ENCODE data around the gene ESPNL.

Gene ESPNL

GRCh38 chr2:238130696-238131628 is 30.8 kb downstream of the ESPNL start:
- no peak for ATAC-seq

- no peak for ATAC-seq
Measured at GRCh38 chr2:238131761-238132462, 31.8 kb downstream of the ESPNL start.

DNA sequence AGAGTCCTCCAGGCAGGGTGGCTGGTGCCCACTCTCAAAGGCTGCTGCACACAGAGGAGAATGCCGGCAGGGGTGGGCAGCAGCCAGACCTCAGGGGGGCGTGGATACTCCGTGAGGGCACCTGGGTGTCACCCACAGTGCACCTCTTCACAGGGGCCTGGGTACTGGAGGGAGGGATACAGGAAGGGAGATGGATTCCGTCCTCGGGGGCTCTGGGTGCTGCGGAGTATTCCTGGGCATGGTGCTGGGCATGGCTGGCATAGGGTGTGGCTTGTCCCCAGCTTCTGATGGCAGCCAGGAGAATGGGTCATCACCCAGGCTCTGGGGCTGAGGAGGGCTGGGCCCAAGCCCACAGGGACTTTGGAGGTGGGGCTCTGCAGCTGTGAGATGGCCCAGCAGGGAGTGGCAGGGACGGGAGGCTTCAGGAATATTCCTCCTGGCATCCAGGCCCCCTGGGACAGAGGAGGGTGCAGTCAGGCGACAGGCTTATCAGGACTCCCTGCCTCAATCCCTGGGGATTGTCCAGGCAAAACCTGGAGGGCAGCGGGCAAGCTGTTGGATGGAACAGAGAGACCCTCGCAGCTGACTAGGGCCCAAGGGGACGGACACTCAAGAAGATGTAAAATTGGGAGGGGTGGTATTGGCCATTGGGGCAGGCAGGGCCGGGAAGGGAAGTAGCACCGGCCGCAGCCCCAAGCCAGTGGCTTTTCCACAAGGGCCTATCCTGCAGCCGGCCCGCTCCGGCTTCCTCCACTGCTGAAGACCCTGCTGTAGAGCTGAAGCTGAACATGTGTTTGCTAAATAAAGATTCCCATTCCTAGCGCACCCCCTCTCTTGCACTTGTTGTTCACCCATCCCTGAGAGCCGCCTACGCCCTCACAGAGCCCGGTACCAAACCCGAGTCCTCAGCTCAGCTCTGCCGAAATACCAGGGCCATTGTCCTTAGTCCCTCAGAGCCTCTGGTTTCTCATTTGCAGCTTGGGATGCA is 32.6 kb downstream of the ESPNL start:
- ATAC-seq, result no peak

GRCh38 chr2:238133499-238134392 is 33.6 kb downstream of the ESPNL start:
- no peak for ATAC-seq

GRCh38 chr2:238134393-238134785 is 34.2 kb downstream of the ESPNL start:
- no peak for ATAC-seq

- no peak for ATAC-seq
Measured at GRCh38 chr2:238135601-238136150, 35.5 kb downstream of the ESPNL start.

- ATAC-seq, result no peak
Measured at GRCh38 chr2:238136820-238137537, 36.8 kb downstream of the ESPNL start.

GRCh38 chr2:238137885-238138284 is 37.7 kb downstream of the ESPNL start:
- no peak for ATAC-seq

DNA sequence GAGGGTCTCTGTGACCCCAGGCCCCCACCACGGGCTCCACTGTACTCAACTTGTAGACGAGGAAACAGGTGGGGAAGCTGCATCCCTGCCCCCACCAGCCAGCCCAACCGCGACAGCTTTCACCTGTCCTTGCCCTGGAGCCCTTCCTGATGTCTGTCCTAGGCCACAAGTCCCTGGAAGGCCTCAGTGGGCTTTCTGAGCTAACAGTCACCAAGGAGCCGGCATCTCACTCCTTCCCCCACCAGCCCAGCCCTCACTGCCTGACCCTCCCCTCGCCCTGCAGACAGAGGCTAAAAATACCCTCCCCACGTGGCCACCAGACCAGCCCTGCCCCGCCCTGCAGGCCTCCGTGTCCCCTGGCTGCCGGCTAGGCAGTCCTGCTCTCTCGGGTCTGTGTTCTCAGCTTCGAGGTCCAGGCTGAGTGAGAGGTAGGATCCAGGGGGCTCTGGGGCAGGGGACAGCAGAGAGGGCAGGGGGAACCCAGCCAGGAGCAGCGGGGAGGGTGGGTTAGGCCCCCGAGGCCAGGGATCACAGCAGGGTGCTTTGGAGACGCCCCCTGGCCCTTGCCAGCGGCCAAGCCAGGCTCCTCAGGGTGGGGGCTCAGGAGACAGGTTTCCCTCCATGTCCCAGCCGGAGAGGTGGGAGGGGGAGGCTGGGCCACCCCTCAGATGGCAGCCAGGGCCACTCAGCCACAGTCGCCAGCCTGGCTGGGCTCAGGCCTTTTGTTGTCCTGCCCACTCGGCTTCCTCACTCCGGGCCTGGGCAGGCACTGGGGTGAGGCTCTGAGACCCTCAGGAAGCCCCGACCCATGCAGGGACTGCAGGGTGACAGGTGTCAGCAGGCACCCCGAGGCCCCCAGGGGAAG is 38.4 kb downstream of the ESPNL start, which contains the start of gene KLHL30:
Gene KLHL30, plus strand, starts transcription at position 338 of the 865 bp plus-strand sequence. CDS start 2,087 bp downstream, outside the sequence.
- no peak for ATAC-seq

GRCh38 chr2:238139196-238140039 is 39.3 kb downstream of the ESPNL start:
- ATAC-seq, result no peak

- ATAC-seq, result no peak
Measured at GRCh38 chr2:238140040-238140439, 39.9 kb downstream of the ESPNL start.

DNA sequence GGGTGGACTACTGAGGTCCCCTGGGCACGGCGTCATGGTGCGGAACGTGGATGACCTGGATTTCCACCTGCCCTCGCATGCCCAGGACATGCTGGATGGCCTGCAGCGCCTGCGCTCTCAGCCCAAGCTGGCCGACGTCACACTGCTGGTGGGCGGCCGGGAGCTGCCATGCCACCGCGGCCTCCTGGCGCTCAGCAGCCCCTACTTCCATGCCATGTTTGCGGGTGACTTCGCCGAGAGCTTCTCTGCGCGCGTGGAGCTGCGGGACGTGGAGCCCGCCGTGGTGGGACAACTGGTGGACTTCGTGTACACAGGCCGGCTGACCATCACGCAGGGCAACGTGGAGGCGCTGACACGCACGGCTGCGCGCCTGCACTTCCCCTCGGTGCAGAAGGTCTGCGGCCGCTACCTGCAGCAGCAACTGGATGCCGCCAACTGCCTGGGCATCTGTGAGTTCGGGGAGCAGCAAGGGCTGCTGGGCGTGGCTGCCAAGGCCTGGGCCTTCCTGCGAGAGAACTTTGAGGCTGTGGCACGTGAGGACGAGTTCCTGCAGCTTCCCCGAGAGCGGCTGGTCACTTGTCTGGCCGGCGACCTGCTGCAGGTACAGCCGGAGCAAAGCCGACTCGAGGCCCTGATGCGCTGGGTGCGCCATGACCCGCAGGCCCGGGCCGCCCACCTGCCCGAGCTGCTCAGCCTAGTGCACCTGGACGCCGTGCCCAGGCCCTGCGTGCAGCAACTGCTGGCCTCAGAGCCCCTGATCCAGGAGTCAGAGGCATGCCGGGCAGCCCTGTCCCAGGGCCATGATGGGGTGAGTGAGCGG is 40.8 kb downstream of the ESPNL start:
- no peak for ATAC-seq

DNA sequence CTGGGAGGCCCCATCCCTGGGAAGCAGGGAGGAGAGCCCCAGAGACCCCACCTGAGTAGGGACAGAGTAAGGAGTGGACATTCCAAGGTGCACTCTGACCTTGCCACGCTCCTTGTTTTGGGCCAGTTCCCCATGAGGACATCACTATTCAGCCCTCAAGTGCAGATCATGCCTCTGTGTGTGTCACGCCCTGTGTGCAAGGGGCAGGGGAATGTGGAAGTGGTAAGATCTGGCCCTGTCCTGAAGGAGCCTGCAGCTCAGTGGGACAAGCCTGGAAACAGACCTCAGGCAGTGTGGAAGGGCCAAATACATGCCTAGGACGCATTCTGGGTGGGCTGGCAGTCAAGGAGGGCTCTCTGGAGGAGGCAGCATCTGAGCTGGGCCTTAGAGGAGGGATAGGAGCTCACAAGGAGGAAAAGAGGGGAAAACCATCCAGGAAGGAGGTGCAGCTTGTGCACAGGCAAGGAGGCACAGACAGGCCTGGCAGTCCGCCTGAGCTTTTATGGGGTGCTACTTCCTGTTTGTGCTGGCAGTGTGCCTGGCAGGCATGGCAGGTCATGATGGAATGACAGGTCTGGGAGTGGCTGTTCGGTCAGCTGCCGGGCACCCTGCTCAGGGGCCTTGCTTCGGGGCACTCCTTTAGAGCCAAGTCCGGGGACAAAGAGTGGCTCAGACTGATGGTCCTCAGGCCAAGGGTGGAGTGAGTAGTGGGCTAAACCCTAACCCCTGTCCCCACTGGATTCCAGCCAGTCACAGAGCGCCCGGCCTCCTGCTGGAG is 41.6 kb downstream of the ESPNL start:
- ATAC-seq, result no peak

DNA sequence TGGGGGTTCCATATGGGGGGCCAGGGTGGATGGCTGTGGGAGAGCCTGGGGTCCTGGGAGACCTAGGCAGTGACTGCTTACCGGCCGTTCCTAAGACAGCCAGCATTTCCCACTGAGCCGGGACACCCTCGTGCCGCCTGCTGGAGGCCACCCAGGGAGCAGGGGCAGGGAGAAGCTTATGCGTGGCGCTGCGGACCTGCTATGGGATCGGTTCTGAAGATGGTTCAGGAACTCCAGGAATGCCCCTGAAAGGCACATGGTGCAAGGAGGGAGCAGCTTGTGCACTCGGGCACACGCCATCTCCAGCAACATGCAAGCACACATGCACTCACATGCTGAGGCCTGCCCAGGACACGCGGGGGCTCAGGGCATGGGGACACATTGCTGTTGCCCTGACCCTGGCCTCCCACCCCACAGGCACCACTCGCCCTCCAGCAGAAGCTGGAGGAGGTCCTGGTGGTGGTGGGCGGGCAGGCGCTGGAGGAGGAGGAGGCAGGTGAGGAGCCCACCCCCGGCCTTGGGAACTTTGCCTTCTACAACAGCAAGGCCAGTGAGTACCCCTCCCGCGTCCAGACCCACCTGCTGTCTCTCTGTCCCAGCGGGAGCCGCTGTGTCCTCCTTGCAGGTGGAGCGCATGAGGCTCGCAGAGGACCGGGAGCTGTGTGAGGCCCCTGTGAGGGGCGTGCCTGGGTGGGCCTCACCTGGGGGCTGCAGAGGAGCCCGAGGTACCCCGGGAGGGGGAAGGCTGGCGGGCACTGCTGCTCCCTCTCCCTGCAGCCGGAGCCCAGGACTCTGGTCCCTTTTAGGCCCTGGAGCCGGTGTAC is 42.5 kb downstream of the ESPNL start:
- ATAC-seq, result no peak

DNA sequence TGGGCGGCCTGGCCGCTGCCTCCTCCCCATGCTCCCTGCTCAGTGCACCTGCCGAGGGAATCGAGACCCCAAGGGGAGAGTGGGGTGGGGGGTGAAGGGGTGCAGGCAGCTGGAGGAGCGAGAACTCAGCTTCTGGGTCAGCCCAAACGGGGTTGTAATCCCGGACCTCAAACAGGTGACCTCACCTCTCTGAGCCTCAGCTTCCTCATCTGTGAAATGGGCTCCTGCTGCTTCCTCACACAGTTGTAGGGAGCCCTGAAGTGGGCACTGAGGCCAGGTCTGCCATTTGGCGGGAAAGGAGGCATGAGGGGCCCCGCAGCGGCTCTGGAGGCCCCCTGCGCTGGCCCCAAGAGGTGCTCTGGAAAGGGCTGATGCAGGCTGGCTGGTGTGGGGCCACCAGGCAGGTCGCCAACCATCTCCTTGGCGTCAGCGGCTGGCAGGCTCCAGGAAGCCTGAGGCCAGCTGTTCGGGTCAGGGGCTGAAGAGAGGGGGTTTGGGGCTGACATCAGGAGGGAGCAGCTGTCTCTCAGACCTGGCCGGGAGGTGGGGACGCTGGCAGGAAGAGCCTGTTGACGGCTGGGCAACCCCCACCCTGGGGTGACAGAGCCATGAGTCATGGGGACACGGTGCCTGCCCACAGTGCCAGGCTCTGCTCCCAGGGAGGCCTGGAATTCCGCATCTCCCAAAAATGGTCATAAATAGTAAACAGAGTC is 43.3 kb downstream of the ESPNL start:
- ATAC-seq, result no peak

Measured in activated CD4-positive, CD25-positive, alpha-beta regulatory T cell treated with anti-CD3 and anti-CD28 coated beads, Interleukin-2, amount 50 U/mL, for 24 hours (primary cell).